ENCODE data around the gene E2F4.

E2F4 gene

DNA sequence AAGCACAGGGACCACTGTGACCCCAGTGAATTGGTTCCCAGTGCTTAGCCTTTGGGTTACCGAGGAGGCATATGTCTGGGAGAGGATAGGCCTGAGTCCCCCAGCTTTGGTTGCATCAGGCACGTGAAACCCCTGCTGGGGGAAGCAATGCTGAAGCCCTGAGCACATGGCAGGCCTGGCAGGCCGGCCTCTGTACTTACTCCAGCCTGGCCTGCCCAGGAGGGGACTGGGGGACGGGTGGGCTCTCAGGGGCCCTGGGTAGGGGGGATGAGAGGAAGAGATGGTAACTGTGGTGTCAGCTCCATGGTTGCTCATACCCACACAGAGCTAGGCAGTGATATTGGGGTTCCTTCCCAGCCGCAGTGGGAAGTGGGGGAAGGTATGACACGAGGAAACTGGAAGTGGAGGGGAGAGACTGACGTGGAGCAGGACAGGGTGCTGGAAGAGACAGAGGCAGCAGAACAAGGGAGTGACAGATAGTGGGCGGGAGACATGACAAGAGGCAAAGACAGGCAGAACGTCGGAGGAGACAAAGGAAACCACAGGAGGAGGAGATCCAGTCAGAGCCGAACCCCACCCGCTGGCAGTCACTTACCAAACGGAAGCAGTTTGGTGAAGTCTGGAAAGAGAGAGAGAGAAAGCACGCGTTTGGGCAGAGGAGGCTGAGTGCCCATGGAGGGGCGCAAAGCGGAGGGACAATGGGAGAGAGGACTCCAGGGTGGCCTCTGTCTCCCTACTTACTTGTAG lies 44.0 kb downstream of the E2F4 start:
- DNase-seq (ENCODE audit: low read depth): no peak

GRCh38 chr16:67236563-67237395 lies 44.8 kb downstream of the E2F4 start:
- DNase-seq (ENCODE audit: low read depth): peak; percentile 28

DNA sequence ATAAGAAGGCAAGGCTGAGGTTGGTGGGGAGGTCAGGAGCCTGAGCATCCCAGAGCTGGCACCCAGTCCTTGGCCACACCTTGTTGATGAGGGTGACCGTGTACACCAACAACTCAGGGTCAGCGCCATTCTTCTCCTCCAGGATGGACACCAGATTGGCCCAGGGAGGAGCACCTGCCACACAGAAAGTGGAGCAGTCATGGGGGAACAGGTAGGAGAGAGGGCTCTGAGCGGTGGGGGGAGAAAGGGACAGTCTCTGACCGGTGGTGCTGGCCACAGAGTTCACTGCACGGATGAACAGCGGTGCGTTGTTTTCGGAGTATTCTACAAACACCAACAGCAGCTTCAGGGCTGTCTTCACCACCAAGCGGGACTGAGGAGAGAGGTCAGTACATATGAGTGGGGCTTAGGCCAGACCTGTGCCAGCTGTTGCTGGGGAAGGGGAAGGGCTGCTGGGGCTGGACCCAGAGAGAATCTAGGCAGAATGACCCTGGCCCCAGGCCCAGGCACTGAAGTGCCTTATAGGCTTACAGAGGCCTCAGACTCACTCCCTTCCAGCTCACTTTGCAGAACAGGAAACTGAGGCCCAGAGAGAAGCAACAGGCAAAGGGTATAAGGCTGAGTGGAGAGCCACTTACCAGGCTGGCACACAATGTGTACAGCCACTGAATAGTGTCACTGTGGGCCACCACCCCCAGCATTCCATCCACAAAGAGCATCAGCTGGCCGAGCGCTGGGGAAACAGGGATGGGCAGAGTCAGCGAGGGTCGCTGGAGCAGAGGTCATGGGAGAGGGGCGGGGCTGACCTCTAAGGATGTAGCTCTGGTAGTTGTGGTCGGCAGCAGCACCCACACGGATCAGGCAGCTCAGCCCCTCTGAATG lies 45.7 kb downstream of the E2F4 start:
- DNase-seq (ENCODE audit: low read depth): no peak

DNA sequence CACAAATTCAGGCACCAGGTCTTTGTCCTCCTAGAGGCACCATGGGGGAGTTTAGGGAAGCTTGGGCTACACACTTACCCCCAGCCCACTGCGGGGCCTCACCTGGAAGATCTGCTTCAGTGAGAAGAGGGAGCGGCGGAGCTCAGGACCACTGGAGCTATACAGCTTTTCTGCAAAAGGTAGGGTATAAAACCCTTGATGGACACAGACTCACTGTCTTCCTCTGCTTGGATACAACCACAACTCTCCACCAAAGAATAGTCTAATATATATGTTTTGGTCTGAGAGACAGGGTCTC lies 46.3 kb downstream of the E2F4 start:
- DNase-seq (ENCODE audit: low read depth): no peak

DNA sequence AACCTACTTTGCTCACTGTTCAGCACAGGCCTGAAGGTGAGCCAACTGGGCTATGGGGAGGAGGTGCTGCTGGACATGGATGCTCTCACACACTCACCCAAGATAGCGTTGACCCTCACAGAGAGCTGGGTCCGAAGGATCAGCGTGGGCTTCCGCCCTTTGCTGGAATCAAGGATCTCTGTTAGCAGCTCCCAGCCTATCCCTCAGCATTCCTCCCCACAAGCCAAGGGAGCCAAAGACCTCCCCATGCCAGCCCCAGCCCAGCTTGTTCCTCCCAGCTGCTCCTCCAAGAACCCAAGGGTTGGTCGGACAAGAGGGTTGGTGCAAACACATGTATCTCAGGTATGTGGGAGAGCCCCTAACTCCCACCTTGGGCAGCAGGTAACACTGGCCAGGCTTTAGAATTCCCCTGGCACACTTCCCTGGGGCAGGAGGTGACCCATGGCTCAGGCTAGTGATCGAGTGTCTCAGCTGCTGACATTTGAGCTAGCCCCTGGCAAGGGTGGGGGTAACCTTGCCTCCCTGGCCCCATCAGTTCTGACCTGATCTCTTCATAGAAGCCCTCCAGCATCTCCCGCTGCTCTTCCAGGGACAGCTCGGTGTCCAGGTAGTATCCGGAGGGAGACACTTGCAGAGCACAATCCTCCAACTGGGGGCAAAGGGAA lies 47.0 kb downstream of the E2F4 start:
- DNase-seq (ENCODE audit: low read depth): no peak

DNA sequence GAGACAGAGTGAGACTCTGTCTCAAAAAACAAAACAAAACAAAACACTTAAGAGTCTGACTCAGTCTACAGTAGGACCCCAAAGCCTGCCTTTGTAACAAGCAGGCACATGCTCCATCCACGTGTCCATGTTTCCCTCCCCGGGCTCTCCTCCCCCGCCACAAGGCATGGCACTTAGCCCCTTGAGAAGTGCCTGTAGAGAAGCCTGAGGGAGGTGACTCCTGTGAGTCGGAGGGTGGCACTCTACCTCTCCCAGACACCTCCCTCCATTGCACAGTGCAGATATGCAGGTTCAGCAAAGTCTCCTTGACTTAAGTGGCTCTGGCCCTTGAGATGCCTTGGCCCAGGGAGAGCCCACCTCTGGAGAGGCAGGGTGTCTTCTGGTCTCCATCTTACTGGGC lies 48.6 kb downstream of the E2F4 start:
- no peak for DNase-seq (ENCODE audit: low read depth)

GRCh38 chr16:67241008-67241900 lies 49.3 kb downstream of the E2F4 start:
- no peak for DNase-seq (ENCODE audit: low read depth)

DNA sequence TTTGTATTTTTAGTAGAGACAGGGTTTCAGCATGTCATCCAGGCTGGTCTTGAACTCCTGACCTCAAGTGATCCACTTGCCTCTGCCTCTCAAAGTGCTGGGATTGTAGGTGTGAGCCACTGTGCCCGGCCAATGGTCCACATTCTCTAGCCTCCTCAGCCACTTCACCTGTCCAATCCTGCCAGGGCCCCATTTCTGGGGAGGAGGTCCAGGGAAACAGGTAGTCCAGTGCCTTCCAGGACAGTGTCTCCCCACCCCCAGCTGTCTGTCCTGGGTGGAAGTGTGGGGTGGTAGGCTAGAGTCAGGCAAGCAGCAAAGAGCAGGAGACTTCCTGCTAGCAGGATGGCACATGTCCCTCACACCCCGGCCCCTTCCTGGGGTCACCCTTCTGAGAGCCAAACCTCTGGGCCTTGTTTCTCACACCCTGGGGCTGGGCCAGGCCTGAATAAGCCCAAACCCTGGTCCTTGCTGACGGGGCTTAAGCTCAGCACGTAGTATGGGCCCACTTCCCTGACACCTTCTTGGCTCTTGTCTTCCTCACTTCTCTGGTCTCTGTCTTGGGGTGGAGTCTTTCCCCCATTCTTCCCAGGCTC lies 50.3 kb downstream of the E2F4 start:
- DNase-seq (ENCODE audit: low read depth): no peak

GRCh38 chr16:67243481-67243880 lies 51.5 kb downstream of the E2F4 start:
- no peak for DNase-seq (ENCODE audit: low read depth)

- DNase-seq (ENCODE audit: low read depth): peak; percentile 66
Measured at GRCh38 chr16:67244387-67245185, 52.6 kb downstream of the E2F4 start.

- no peak for DNase-seq (ENCODE audit: low read depth)
Measured at GRCh38 chr16:67245186-67245585, 53.2 kb downstream of the E2F4 start.

DNA sequence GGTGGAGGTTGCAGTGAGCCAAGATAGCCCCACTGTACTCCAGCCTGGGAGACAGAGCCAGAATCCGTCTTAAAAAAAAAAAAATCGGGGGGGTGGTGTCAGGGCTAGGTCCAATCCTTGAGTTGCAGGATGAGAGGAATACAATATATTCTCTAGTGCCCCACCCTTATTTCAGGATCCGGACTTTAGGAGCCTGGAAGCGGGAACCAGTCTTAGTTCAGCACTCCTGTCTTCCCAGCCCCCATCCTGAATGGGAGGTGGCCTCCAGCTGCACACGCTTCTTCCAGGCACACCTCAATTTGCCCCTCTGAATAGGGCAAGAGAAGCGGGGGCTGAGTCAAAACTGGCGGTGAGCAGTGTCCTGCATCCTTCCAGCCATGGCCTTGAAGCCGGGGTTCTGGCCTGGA lies 53.7 kb downstream of the E2F4 start:
- no peak for DNase-seq (ENCODE audit: low read depth)

- no peak for DNase-seq (ENCODE audit: low read depth)
Measured at GRCh38 chr16:67246081-67246755, 54.3 kb downstream of the E2F4 start.

GRCh38 chr16:67246756-67247191 lies 54.8 kb downstream of the E2F4 start:
- no peak for DNase-seq (ENCODE audit: low read depth)

DNA sequence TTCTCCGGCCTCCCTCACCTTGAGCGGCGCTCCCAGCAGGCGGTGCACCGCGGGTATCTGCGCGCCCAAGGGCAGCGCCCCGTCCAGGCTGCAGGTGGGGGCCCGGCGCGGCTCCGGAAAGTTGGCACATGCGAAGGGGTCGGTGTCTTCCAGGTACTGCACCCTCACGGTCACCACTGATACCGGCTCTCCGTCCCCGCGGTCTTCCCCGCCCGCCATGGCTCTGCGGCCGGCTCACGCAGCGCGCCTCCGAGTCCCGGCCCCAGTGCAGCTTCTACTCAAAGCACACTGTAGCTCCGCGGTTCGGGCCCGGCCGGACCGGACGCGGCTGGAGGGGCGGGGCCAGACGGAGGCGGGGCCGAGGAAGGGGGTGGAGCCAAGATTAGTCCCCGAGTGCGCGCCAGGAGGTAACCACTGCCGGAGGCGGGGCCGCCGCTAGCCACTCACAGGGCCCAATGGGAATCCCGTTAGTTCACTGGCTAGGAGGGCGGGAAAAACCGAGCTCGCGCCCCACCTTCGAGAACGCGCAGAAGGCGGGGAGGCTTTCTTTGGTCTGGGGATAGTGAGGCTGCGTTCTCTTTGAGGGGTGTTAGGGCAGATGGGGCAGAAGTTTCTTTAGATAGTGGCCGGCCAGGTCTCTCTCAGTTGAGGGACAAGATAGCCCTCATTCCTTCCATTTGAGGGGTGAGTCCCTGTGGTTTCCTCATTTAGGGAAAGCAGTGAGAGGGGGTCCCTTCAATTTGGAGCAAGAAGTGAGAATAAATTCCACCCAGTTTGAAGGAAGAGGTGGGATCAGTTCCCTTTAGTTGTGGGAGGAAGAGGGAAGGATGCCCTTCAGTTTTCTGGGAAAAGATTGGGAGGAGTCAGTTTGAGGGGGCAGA lies 55.5 kb downstream of the E2F4 start, which contains the start of gene FHOD1:
TSS of gene FHOD1 (minus strand) at position 290 of the 881 bp plus-strand sequence. CDS start at position 219, 71 bp downstream.
- DNase-seq (ENCODE audit: low read depth): peak; percentile 92

GRCh38 chr16:67248073-67248400 lies 56.1 kb downstream of the E2F4 start:
- no peak for DNase-seq (ENCODE audit: low read depth)

All from stimulated activated CD4-positive, alpha-beta T cell treated with anti-CD3 and anti-CD28 coated beads, Interleukin-2, amount 100 ng/mL, for 4 hours (primary cell).